ENCODE measurements around the gene KRT6C.

The KRT6C gene

GRCh38 chr12:52443966-52444365 lies 29.6 kb downstream of the KRT6C start:
- H2AFZ ChIP-seq (ENCODE audit: low read length): no peak overlapping the region
- H3K4me2 ChIP-seq (ENCODE audit: low read length): no peak overlapping the region
- no peaks in the 10 kb centered on the region for H4K20me1 ChIP-seq (ENCODE audit: insufficient read depth, low read length)
- H3K79me2 ChIP-seq (ENCODE audit: insufficient read depth, low read length): no peaks in the 10 kb centered on the region
- peaks cover 3% of the 10 kb centered on the region for H3K27me3 ChIP-seq (ENCODE audit: insufficient read depth, low read length)
- H3K4me3 ChIP-seq (ENCODE audit: low read depth, low read length, poor library complexity, severe bottlenecking): no peak overlapping the region
- no peaks in the 10 kb centered on the region for H3K9me3 ChIP-seq (ENCODE audit: low read length)
- no peak overlapping the region for H3K27ac ChIP-seq (ENCODE audit: low read depth, low read length, poor library complexity, severe bottlenecking)
- H3K9ac ChIP-seq (ENCODE audit: low read length): no peak overlapping the region
- no peaks in the 10 kb centered on the region for H3K4me1 ChIP-seq (ENCODE audit: insufficient read depth, low read length, severe bottlenecking)
- TF ChIP-seq CTCF (IDR thresholded peaks at IDR 0.05; ENCODE audit: low read length) (no peak), EZH2 (IDR thresholded peaks at IDR 0.05; ENCODE audit: borderline replicate concordance, low read length) (no peak)
- no peaks in the 10 kb centered on the region for H3K36me3 ChIP-seq (ENCODE audit: insufficient read depth, low read length)
- no peaks in the 10 kb centered on the region for H3F3A ChIP-seq (ENCODE audit: insufficient read depth, low read length)
- H3K9me2 ChIP-seq (ENCODE audit: low read depth, low read length): no peaks in the 10 kb centered on the region

- Histone ChIP-seq H3F3A (ENCODE audit: insufficient read depth, low read length) (no peaks in the 10 kb centered on the region), H3K9ac (ENCODE audit: low read length) (no peak overlapping the region), H2AFZ (ENCODE audit: low read length) (no peak overlapping the region), H3K27ac (ENCODE audit: low read depth, low read length, poor library complexity, severe bottlenecking) (no peak overlapping the region), H3K4me2 (ENCODE audit: low read length) (no peak overlapping the region), H3K9me3 (ENCODE audit: low read length) (no peaks in the 10 kb centered on the region), H3K9me2 (ENCODE audit: low read depth, low read length) (no peaks in the 10 kb centered on the region), H3K79me2 (ENCODE audit: insufficient read depth, low read length) (no peaks in the 10 kb centered on the region), H3K36me3 (ENCODE audit: insufficient read depth, low read length) (no peaks in the 10 kb centered on the region), H3K4me1 (ENCODE audit: insufficient read depth, low read length, severe bottlenecking) (no peaks in the 10 kb centered on the region), H3K27me3 (ENCODE audit: insufficient read depth, low read length) (peaks cover 3% of the 10 kb centered on the region), H4K20me1 (ENCODE audit: insufficient read depth, low read length) (no peaks in the 10 kb centered on the region), H3K4me3 (ENCODE audit: low read depth, low read length, poor library complexity, severe bottlenecking) (no peak overlapping the region)
- TF ChIP-seq CTCF (IDR thresholded peaks at IDR 0.05; ENCODE audit: low read length) (no peak), EZH2 (IDR thresholded peaks at IDR 0.05; ENCODE audit: borderline replicate concordance, low read length) (no peak)
These were observed 31.0 kb downstream of the KRT6C start for GRCh38 chr12:52442600-52443061.

- Histone ChIP-seq H3K27ac (ENCODE audit: low read depth, low read length, poor library complexity, severe bottlenecking) (no peak overlapping the region), H3F3A (ENCODE audit: insufficient read depth, low read length) (no peaks in the 10 kb centered on the region), H2AFZ (ENCODE audit: low read length) (no peak overlapping the region)
These were observed 32.2 kb downstream of the KRT6C start for GRCh38 chr12:52441320-52441911.

More at GRCh38 chr12:52441320-52441911, 32.2 kb downstream of the KRT6C start:
- Histone ChIP-seq H3K4me1 (ENCODE audit: insufficient read depth, low read length, severe bottlenecking) (no peaks in the 10 kb centered on the region), H3K36me3 (ENCODE audit: insufficient read depth, low read length) (no peaks in the 10 kb centered on the region), H3K4me2 (ENCODE audit: low read length) (no peak overlapping the region), H3K79me2 (ENCODE audit: insufficient read depth, low read length) (no peaks in the 10 kb centered on the region), H3K9me3 (ENCODE audit: low read length) (no peaks in the 10 kb centered on the region), H3K9ac (ENCODE audit: low read length) (no peak overlapping the region), H4K20me1 (ENCODE audit: insufficient read depth, low read length) (no peaks in the 10 kb centered on the region), H3K27me3 (ENCODE audit: insufficient read depth, low read length) (peaks cover 3% of the 10 kb centered on the region), H3K9me2 (ENCODE audit: low read depth, low read length) (no peaks in the 10 kb centered on the region), H3K4me3 (ENCODE audit: low read depth, low read length, poor library complexity, severe bottlenecking) (no peak overlapping the region)
- TF ChIP-seq EZH2 (IDR thresholded peaks at IDR 0.05; ENCODE audit: borderline replicate concordance, low read length) (no peak), CTCF (IDR thresholded peaks at IDR 0.05; ENCODE audit: low read length) (no peak)
